HepG2 (cell line): ENCODE data around the gene MED20. TPM values are rescaled to one million over a fixed set of nuclear protein-coding genes. Genes with fewer than 3 reads are reported as not detected.

ENCODE experiments used
- ATAC-seq: fragments of 200-7000 bp; cut with Tn5 transposase; 3 replicates; pipeline ENCODE4 v1.9.1; 2020; ENCODE audit warnings: mild to moderate bottlenecking, moderate library complexity
- BruUV-seq: library from RNA; stranded (reverse); fragments of 400-500 nt; replicated peaks from 2 replicates; lab custom pipeline; 2021; lab: Mats Ljungman, UMichigan
- CTCF ChIA-PET: fragments of 300-600 bp; formaldehyde crosslinking; extraction: SDS; loops from one replicate; lab custom pipeline; 2021; ENCODE audit warnings: low total read pairs, inconsistent platforms, low intra/inter-chr PET ratio; lab: Yijun Ruan, JAX
- POLR2A ChIA-PET: fragments of 350-600 bp; sonication (Branson Sonifier 250); formaldehyde crosslinking; loops from one replicate; lab custom pipeline; 2020; ENCODE audit warnings: antibody characterized with exemption, inconsistent platforms; lab: Yijun Ruan, JAX
- DNase-seq: peaks from one replicate; pipeline ENCODE4 v3.0.0-alpha.2; 2015; ENCODE audit warnings: low spot score
- FAIRE-seq: peaks from 3 replicates; lab custom pipeline; 2011; peaks lifted over from hg19 to GRCh38; lab: Jason Lieb, UNC
- H2AFZ ChIP-seq: one replicate; pipeline ENCODE4 v1.6.1; 2011; ENCODE audit warnings: low read length, inconsistent platforms
- H3K27ac ChIP-seq: fragments of 300-600 bp; 3 replicates; pipeline ENCODE4 v1.8.0; 2011; ENCODE audit warnings: mixed run types, mild to moderate bottlenecking, mixed read lengths, low read length, inconsistent platforms; ENCODE audit not compliant: insufficient read depth; ENCODE audit errors: extremely low read length
- H3K27me3 ChIP-seq, 2 experiments: fragments of 200-600 bp in 1 of 2; 2 replicates in 1 of 2; 3 replicates in 1 of 2; pipeline versions ENCODE4 v1.6.0 to v1.8.0; 2011; ENCODE audit warnings: low read length in 2 of 2, mild to moderate bottlenecking in 2 of 2, moderate library complexity in 2 of 2, inconsistent platforms in 1 of 2; ENCODE audit not compliant: insufficient read depth in 2 of 2, control insufficient read depth in 1 of 2
- H3K36me3 ChIP-seq, 2 experiments: fragments of 200-600 bp in 1 of 2; replicated peaks in 1 of 2; 2 replicates in 1 of 2; 3 replicates in 1 of 2; pipeline versions ENCODE4 v1.5.1 to v1.8.0; 2011; ENCODE audit warnings: low read length in 2 of 2, inconsistent platforms in 1 of 2; ENCODE audit not compliant: insufficient read depth in 2 of 2, control insufficient read depth in 1 of 2
- H3K4me1 ChIP-seq: 2 replicates; pipeline ENCODE4 v1.5.1; 2012; ENCODE audit warnings: low read length, inconsistent platforms; ENCODE audit not compliant: insufficient read depth
- H3K4me2 ChIP-seq: 2 replicates; pipeline ENCODE4 v1.6.0; 2011; ENCODE audit warnings: low read depth, low read length, inconsistent platforms
- H3K4me3 ChIP-seq, 3 experiments: fragments of 200-600 bp in 1 of 3; sonication (generic), shearing (Covaris generic) in 1 of 3; replicated peaks in 1 of 3; 2 replicates each; pipeline ENCODE4 v1.5.1; 2011 to 2016; ENCODE audit warnings: low read length in 3 of 3, inconsistent platforms in 2 of 3, low read depth in 2 of 3, mild to moderate bottlenecking in 2 of 3, control low read depth in 1 of 3, mixed read lengths in 1 of 3; ENCODE audit not compliant: insufficient read depth in 1 of 3
- H3K79me2 ChIP-seq: one replicate; pipeline ENCODE4 v1.6.1; 2011; ENCODE audit warnings: low read length, inconsistent platforms; ENCODE audit not compliant: insufficient read depth
- H3K9ac ChIP-seq: 2 replicates; pipeline ENCODE4 v1.6.0; 2011; ENCODE audit warnings: mild to moderate bottlenecking, low read depth, low read length, inconsistent platforms; ENCODE audit not compliant: insufficient read depth
- H3K9me3 ChIP-seq: 2 replicates; pipeline ENCODE4 v1.5.1; 2012; ENCODE audit warnings: mild to moderate bottlenecking, low read length
- H4K20me1 ChIP-seq: 2 replicates; pipeline ENCODE4 v1.6.0; 2011; ENCODE audit warnings: inconsistent platforms, mild to moderate bottlenecking, low read length, moderate library complexity; ENCODE audit not compliant: insufficient read depth
- ARID5B ChIP-seq: IDR thresholded peaks from 2 replicates; pipeline ENCODE4 v1.4.0; 2020; ENCODE audit warnings: mild to moderate bottlenecking, missing genetic modification reagents
- E2F1 ChIP-seq: sonication (generic); formaldehyde crosslinking; IDR thresholded peaks from 2 replicates; pipeline ENCODE4 v1.5.0; 2020; ENCODE audit warnings: missing genetic modification reagents
- HOXA3 ChIP-seq: sonication (generic); formaldehyde crosslinking; IDR thresholded peaks from 2 replicates; pipeline ENCODE4 v1.5.0; 2020; ENCODE audit warnings: missing genetic modification reagents
- KLF16 ChIP-seq, 2 experiments: sonication (generic) in 1 of 2; formaldehyde crosslinking in 1 of 2; IDR thresholded peaks; 2 replicates each; pipeline versions ENCODE4 v1.6.1 to v1.8.0; 2016 to 2023; ENCODE audit warnings: missing genetic modification reagents in 2 of 2, missing compliant biosample characterization in 1 of 2
- SIX1 ChIP-seq: sonication (generic); formaldehyde crosslinking; IDR thresholded peaks from 2 replicates; pipeline ENCODE4 v1.4.0; 2020; ENCODE audit warnings: missing genetic modification reagents, borderline replicate concordance
- SP1 ChIP-seq, 2 experiments: fragments of 450-650 bp in 1 of 2; sonication (generic) in 1 of 2; formaldehyde crosslinking in 1 of 2; IDR thresholded peaks; 2 replicates each; pipeline versions ENCODE4 v1.4.0 to v1.6.1; 2016 to 2020; ENCODE audit warnings: missing genetic modification reagents in 1 of 2
- TARDBP ChIP-seq: sonication (generic); formaldehyde crosslinking; IDR thresholded peaks from 2 replicates; pipeline ENCODE4 v1.8.0; 2022; ENCODE audit warnings: mild to moderate bottlenecking, missing genetic modification reagents
- ZBTB7B ChIP-seq: sonication (generic); formaldehyde crosslinking; IDR thresholded peaks from 2 replicates; pipeline ENCODE4 v1.4.0; 2020; ENCODE audit warnings: missing genetic modification reagents
- ZMYM2 ChIP-seq: sonication (generic); formaldehyde crosslinking; IDR thresholded peaks from 2 replicates; pipeline ENCODE4 v1.8.0; 2022; ENCODE audit warnings: mild to moderate bottlenecking, missing genetic modification reagents
- ZMYM3 ChIP-seq: sonication (generic); formaldehyde crosslinking; IDR thresholded peaks from 2 replicates; pipeline ENCODE4 v1.5.1; 2020; ENCODE audit warnings: mild to moderate bottlenecking, missing genetic modification reagents
- ZNF337 ChIP-seq: sonication (generic); formaldehyde crosslinking; IDR thresholded peaks from 2 replicates; pipeline ENCODE4 v1.5.1; 2020; ENCODE audit warnings: missing genetic modification reagents, low read depth, mild to moderate bottlenecking, borderline replicate concordance
- ZNF569 ChIP-seq: sonication (generic); formaldehyde crosslinking; IDR thresholded peaks from 2 replicates; pipeline ENCODE4 v1.5.0; 2020; ENCODE audit warnings: mild to moderate bottlenecking, missing genetic modification reagents, moderate library complexity, borderline replicate concordance
- ZNF589 ChIP-seq: sonication (generic); formaldehyde crosslinking; conservative IDR thresholded peaks from 2 replicates; pipeline ENCODE4 v1.8.0; 2022; ENCODE audit warnings: mild to moderate bottlenecking, moderate library complexity, missing genetic modification reagents
- ZNF607 ChIP-seq: sonication (generic); formaldehyde crosslinking; IDR thresholded peaks from 2 replicates; pipeline ENCODE4 v1.5.1; 2020; ENCODE audit warnings: missing genetic modification reagents, mild to moderate bottlenecking, borderline replicate concordance
- ZNF768 ChIP-seq: sonication (generic); formaldehyde crosslinking; IDR thresholded peaks from 2 replicates; pipeline ENCODE4 v1.4.0; 2020; ENCODE audit warnings: missing genetic modification reagents
- WGBS: methylation state at CpG from one replicate; pipeline ENCODE4 v1.1.6; 2017; ENCODE audit warnings: low lambda C conversion rate; 5-methylcytosine and 5-hydroxymethylcytosine counted together
- in situ Hi-C: cut with HindIII; loops from 2 replicates; pipeline ENCODE4 v1.10.0; 2017; ENCODE audit warnings: low pct_unique_long_range_greater_than_20kb; ENCODE audit not compliant: extremely low pct_ligation_motif_present
- intact Hi-C: fragments of 100-400 bp; cut with micrococcal nuclease; formaldehyde crosslinking; loops from one replicate; pipeline ENCODE4 v1.10.0; 2022; ENCODE audit not compliant: unreplicated experiment
- polyA plus RNA-seq, 8 experiments: library from polyadenylated mRNA; depleted of rRNA in 3 of 8; stranded (reverse) in 7 of 8; unstranded in 1 of 8; fragments of >200 nt; fragmentation: Illumina TruSeq in 4 of 8; extraction: Trizol in 4 of 8; gene quantifications; 2 replicates each; pipeline versions ENCODE4 v1.2.1 to v1.2.3, GENCODE V29; 2011 to 2016; ENCODE audit warnings: low read depth in 4 of 8, missing spikeins in 1 of 8, mixed read lengths in 1 of 8; ENCODE audit not compliant: insufficient read depth in 1 of 8
- total RNA-seq, 5 experiments: library from RNA; depleted of rRNA; stranded (reverse); fragments of >200 nt; fragmentation: Illumina TruSeq; extraction: Trizol; gene quantifications; 2 replicates each; pipeline ENCODE4 v1.2.3, GENCODE V29; 2016; ENCODE audit warnings: low read depth in 1 of 5

Gene MED20
- total and polyA plus RNA-seq, 2 of the 13 experiments (the other 11 are each of a cell fraction or from before 2014, with no cell fraction given), result 28.1 to 41.1 TPM

DNA sequence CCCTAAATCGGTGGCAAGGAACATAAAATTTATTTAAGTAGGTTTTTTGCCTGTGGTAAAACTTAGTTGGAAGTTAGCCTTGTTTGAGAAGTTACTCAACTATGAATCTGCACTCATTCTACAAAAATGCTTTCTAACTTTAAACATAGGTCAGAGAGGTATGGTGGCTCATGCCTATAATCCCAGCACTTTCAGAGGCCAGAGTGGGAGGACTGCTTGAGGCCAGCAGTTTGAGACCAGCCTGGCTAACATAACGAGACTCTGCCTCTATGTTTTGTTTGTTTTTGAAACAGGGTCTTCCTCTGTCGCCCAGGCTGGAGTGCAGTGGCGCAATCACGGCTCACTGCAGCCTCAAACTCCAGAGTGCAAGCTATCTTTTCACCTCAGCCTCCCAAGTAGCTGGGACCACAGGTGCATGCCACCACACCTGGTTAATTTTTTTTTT lies 42.0 kb downstream of the MED20 start (continued):
- TF ChIP-seq SIX1 (CRISPR knock-in tag), result no peak
- peak; percentile 17; the same call in 1 of the 2 replicates for TF ChIP-seq HOXA3 (CRISPR knock-in tag)
- peak; percentile 47; the same call in 1 of the 2 replicates for TF ChIP-seq TARDBP (CRISPR knock-in tag)
- TF ChIP-seq ZNF607, result no peak
- TF ChIP-seq ZNF768 (CRISPR knock-in tag), result peak; percentile 48; the same call in 1 of the 2 replicates
- TF ChIP-seq ZBTB7B (CRISPR knock-in tag), result 0 out of 2 replicates have a peak, but pooled peaks have one; percentile 42
- TF ChIP-seq ARID5B (CRISPR knock-in tag), result 0 out of 2 replicates have a peak, but pooled peaks have one; percentile 12
- no peak for TF ChIP-seq ZNF589 (CRISPR knock-in tag)
- peak; percentile 87 for TF ChIP-seq ZMYM3 (CRISPR knock-in tag)
- TF ChIP-seq ZMYM2 (CRISPR knock-in tag), result peak; percentile 73; the same call in 1 of the 2 replicates

DNA sequence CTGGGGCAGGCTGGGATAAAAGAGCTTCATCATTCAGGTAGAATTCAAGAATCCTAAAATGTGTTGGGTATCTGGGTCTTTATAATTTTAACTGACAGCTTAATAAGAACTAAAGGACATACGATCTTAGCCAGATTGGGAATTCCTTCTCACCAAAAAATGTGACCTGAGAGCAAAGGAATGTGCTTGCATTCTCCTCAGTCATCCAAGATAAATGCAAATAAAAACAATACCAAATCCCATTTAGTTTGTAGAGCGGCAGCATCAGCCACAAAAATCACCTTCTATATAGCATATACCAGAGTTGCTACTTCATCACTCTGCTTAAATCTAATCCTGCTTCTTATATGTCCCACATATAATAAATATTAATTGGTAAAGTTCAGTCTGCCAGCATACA lies 42.7 kb downstream of the MED20 start:
- no peak for ATAC-seq
- BruUV-seq, result no TSS peak
- Histone ChIP-seq H3K9me3 (no peaks in the 10 kb centered on the region), H3K79me2 (no peaks in the 10 kb centered on the region), H3K36me3 (no peaks in the 10 kb centered on the region), H3K9ac (no peak overlapping the region), H3K4me1 (peaks cover 29% of the 10 kb centered on the region), H4K20me1 (no peaks in the 10 kb centered on the region), H3K4me3 (no peak overlapping the region), H3K4me2 (no peak overlapping the region), H2AFZ (no peak overlapping the region), H3K27me3 (no peaks in the 10 kb centered on the region), H3K27ac (no peak overlapping the region)
- TF ChIP-seq SP1 (IDR thresholded peaks at IDR 0.05), result no peak
- TF ChIP-seq SP1 (CRISPR knock-in tag; IDR thresholded peaks at IDR 0.05), result no peak
- no peak for TF ChIP-seq ZNF337 (CRISPR knock-in tag)
- no peak for TF ChIP-seq E2F1
- TF ChIP-seq KLF16 (CRISPR knock-in tag; IDR thresholded peaks at IDR 0.05), result no peak
- no peak for TF ChIP-seq ZNF569
- intact Hi-C loops (no loop called here), in situ Hi-C loops (no loop called here)
- 98% methylated on average over 2 of the region's 2 CpGs for WGBS
- ChIA-PET CTCF (no interaction called here), POLR2A (interaction anchor here (1.5 to 1.6 kb wide), 2 partner anchors 17 to 43 kb away, joined by 4 read pairs; partner anchors contain the start of genes BYSL, MED20 and USP49)
- DNase-seq, result no peak
- FAIRE-seq, result no peak
